Naive thymus-derived CD8-positive, alpha-beta T cell (primary cell): Measurements from ENCODE around the gene LYST. TPM values are rescaled to one million over a fixed set of nuclear protein-coding genes. Genes with fewer than 3 reads are reported as not detected.
"Not testable (repeated sequence)": the region's sequence is repeated elsewhere in the genome, so short reads cannot be mapped to it uniquely, and the experiment has no call there.

Source experiments
- ATAC-seq, 2 donors: fragments of 150-1000 bp; cut with Tn5 transposase in 1 of 2; sonication (Bioruptor Pico), chemical (Tn5 transposase) in 1 of 2; 1 replicate in 1 of 2; 2 replicates in 1 of 2; pipeline ENCODE4 v1.10.0; 2021; ENCODE audit warnings: mild to moderate bottlenecking in 2 of 2, moderate library complexity in 2 of 2
- POLR2A ChIA-PET: fragments of 350-600 bp; sonication (Branson Sonifier 250); formaldehyde crosslinking; loops from one replicate; lab custom pipeline; 2021; ENCODE audit warnings: antibody characterized with exemption; lab: Charles Lee
- DNase-seq, 10 donors: peaks; one replicate each; pipeline versions ENCODE4 v3.0.0 to v3.0.0-alpha.2; 2020 to 2022
- H3K27ac Mint-ChIP-seq, 10 donors: one replicate each; pipeline ENCODE4 v1.8.0; 2020 to 2022; ENCODE audit warnings: mild to moderate bottlenecking in 10 of 10, mixed read lengths in 10 of 10, moderate library complexity in 4 of 10, inconsistent platforms in 1 of 10
- H3K27me3 Mint-ChIP-seq, 5 donors: one replicate each; pipeline ENCODE4 v1.8.0; 2021 to 2022; ENCODE audit warnings: mixed read lengths in 5 of 5
- H3K36me3 Mint-ChIP-seq, 3 donors: one replicate each; pipeline ENCODE4 v1.8.0; 2020 to 2022; ENCODE audit warnings: mixed read lengths in 3 of 3, mild to moderate bottlenecking in 2 of 3, inconsistent platforms in 1 of 3
- H3K4me1 Mint-ChIP-seq, 4 donors: one replicate each; pipeline ENCODE4 v1.8.0; 2021 to 2022; ENCODE audit warnings: mixed read lengths in 4 of 4
- H3K4me3 Mint-ChIP-seq, 10 donors: one replicate each; pipeline ENCODE4 v1.8.0; 2020 to 2022; ENCODE audit warnings: mild to moderate bottlenecking in 10 of 10, mixed read lengths in 10 of 10, moderate library complexity in 6 of 10, inconsistent platforms in 1 of 10
- H3K9me3 Mint-ChIP-seq, 9 donors: one replicate each; pipeline ENCODE4 v1.8.0; 2020 to 2022; ENCODE audit warnings: mixed read lengths in 9 of 9, mild to moderate bottlenecking in 3 of 9, inconsistent platforms in 1 of 9, moderate library complexity in 1 of 9
- polyA plus RNA-seq, 3 donors: library from polyadenylated mRNA; unstranded; fragments of 300-500 nt; fragmentation: Illumina TruSeq; gene quantifications; one replicate each; pipeline ENCODE4 v1.2.3, GENCODE V29; 2021
- total RNA-seq, 8 experiments: library from RNA in 2 of 8; stranded (reverse) in 2 of 8; gene quantifications; one replicate each; pipeline ENCODE4 v1.2.3 and lab custom pipeline; 2021 to 2026

LYST gene
- total and polyA plus RNA-seq, 5 experiments from 2014 or later, result 6.4 to 27.2 (median 10.9) TPM

GRCh38 chr1:235642011-235642942 is 224.4 kb downstream of the LYST start:
- peak in 9 of 10 donors; percentile 33 to 77 (median 51) for DNase-seq
- POLR2A ChIA-PET, result interaction anchor here (1.1 kb wide), 1 partner anchor 16 kb away, joined by 5 read pairs; no protein-coding TSS in a partner anchor
- Mint-ChIP-seq H3K36me3 (peaks cover 0 to 2% (median 0%) of the 10 kb centered on the region in 3 donors), H3K4me1 (peaks cover 16 to 26% (median 23%) of the 10 kb centered on the region in 4 donors), H3K27ac (peak overlapping the region; percentile 82 to 95 (median 89)), H3K9me3 (no peaks in the 10 kb centered on the region), H3K4me3 (peak overlapping the region; percentile 74 to 88 (median 80)), H3K27me3 (peaks cover 10 to 31% (median 26%) of the 10 kb centered on the region in 5 donors)
- peak; percentile 88 to 89 for ATAC-seq

GRCh38 chr1:235640580-235640979 is 226.1 kb downstream of the LYST start:
- H3K36me3 Mint-ChIP-seq, result no peaks in the 10 kb centered on the region
- POLR2A ChIA-PET, result no interaction called here
- ATAC-seq (no peak), DNase-seq (no peak)
- no peak overlapping the region for H3K27ac Mint-ChIP-seq
- H3K27me3 Mint-ChIP-seq, result peaks cover 4 to 16% (median 12%) of the 10 kb centered on the region in 5 donors
- H3K4me1 Mint-ChIP-seq, result peaks cover 16 to 25% (median 22%) of the 10 kb centered on the region in 4 donors
- no peaks in the 10 kb centered on the region for H3K9me3 Mint-ChIP-seq
- peak overlapping the region in 1 of 10 donors; percentile 26 for H3K4me3 Mint-ChIP-seq

GRCh38 chr1:235639226-235640205 is 227.2 kb downstream of the LYST start:
- Mint-ChIP-seq H3K9me3 (no peaks in the 10 kb centered on the region), H3K27me3 (peaks cover 1 to 13% (median 7%) of the 10 kb centered on the region in 5 donors), H3K4me1 (peaks cover 16 to 25% (median 22%) of the 10 kb centered on the region in 4 donors), H3K36me3 (no peaks in the 10 kb centered on the region), H3K4me3 (no peak overlapping the region), H3K27ac (peak overlapping the region in 3 of 10 donors; percentile 15 to 34 (median 19))
- no peak for DNase-seq
- POLR2A ChIA-PET, result interaction anchor here (0.7 kb wide), 1 partner anchor 10 kb away, joined by 3 read pairs; no protein-coding TSS in a partner anchor
- no peak for ATAC-seq

- POLR2A ChIA-PET, H3K4me3 Mint-ChIP-seq, H3K36me3 Mint-ChIP-seq, H3K27ac Mint-ChIP-seq, ATAC-seq, DNase-seq, H3K9me3 Mint-ChIP-seq: not testable (repeated sequence)
- Mint-ChIP-seq H3K4me1 (peaks cover 16 to 23% (median 22%) of the 10 kb centered on the region in 4 donors), H3K27me3 (peaks cover 0 to 15% (median 3%) of the 10 kb centered on the region in 5 donors)
Observed at GRCh38 chr1:235638612-235639011, 228.1 kb downstream of the LYST start.

GRCh38 chr1:235637756-235638534 is 228.8 kb downstream of the LYST start:
- H3K9me3 Mint-ChIP-seq, result no peaks in the 10 kb centered on the region
- peaks cover 10 to 18% (median 16%) of the 10 kb centered on the region in 4 donors for H3K4me1 Mint-ChIP-seq
- POLR2A ChIA-PET, result interaction anchor here (0.7 kb wide), 1 partner anchor 644 kb away, joined by 5 read pairs; no protein-coding TSS in a partner anchor
- no peak overlapping the region for H3K27ac Mint-ChIP-seq
- peaks cover 0 to 10% (median 1%) of the 10 kb centered on the region in 5 donors for H3K27me3 Mint-ChIP-seq
- no peaks in the 10 kb centered on the region for H3K36me3 Mint-ChIP-seq
- H3K4me3 Mint-ChIP-seq, result no peak overlapping the region
- ATAC-seq (no peak), DNase-seq (no peak)

- no peak overlapping the region for H3K4me3 Mint-ChIP-seq
- H3K27ac Mint-ChIP-seq, result peak overlapping the region in 1 of 10 donors; percentile 18
- ATAC-seq (no peak), DNase-seq (no peak)
- H3K27me3 Mint-ChIP-seq, result peaks cover 0 to 8% (median 1%) of the 10 kb centered on the region in 5 donors
- H3K9me3 Mint-ChIP-seq, result no peaks in the 10 kb centered on the region
- H3K36me3 Mint-ChIP-seq, result no peaks in the 10 kb centered on the region
- POLR2A ChIA-PET, result no interaction called here
- H3K4me1 Mint-ChIP-seq, result peaks cover 0 to 10% (median 2%) of the 10 kb centered on the region in 4 donors
Observed at GRCh38 chr1:235635938-235636662, 230.6 kb downstream of the LYST start.

- peak overlapping the region in 1 of 10 donors; percentile 41 for H3K4me3 Mint-ChIP-seq
- no peaks in the 10 kb centered on the region for H3K9me3 Mint-ChIP-seq
- DNase-seq (no peak), ATAC-seq (no peak)
- H3K36me3 Mint-ChIP-seq, result no peaks in the 10 kb centered on the region
- POLR2A ChIA-PET, result no interaction called here
- H3K27me3 Mint-ChIP-seq, result peaks cover 0 to 10% (median 3%) of the 10 kb centered on the region in 5 donors
- H3K4me1 Mint-ChIP-seq, result peaks cover 0 to 7% (median 0%) of the 10 kb centered on the region in 4 donors
- H3K27ac Mint-ChIP-seq, result peak overlapping the region in 2 of 10 donors; percentile 37 to 55
Observed at GRCh38 chr1:235632506-235633401, 234.0 kb downstream of the LYST start.

- POLR2A ChIA-PET, result no interaction called here
- H3K4me3 Mint-ChIP-seq, result no peak overlapping the region
- no peaks in the 10 kb centered on the region for H3K9me3 Mint-ChIP-seq
- H3K27me3 Mint-ChIP-seq, result peaks cover 0 to 13% (median 3%) of the 10 kb centered on the region in 5 donors
- H3K27ac Mint-ChIP-seq, result no peak overlapping the region
- no peak for ATAC-seq
- H3K36me3 Mint-ChIP-seq, result no peaks in the 10 kb centered on the region
- H3K4me1 Mint-ChIP-seq, result peaks cover 0 to 7% (median 0%) of the 10 kb centered on the region in 4 donors
- DNase-seq, result no peak
Observed at GRCh38 chr1:235631816-235632215, 234.9 kb downstream of the LYST start.

- peaks cover 0 to 7% (median 1%) of the 10 kb centered on the region in 4 donors for H3K4me1 Mint-ChIP-seq
- H3K27ac Mint-ChIP-seq, result no peak overlapping the region
- H3K4me3 Mint-ChIP-seq, result no peak overlapping the region
- peaks cover 6 to 14% (median 7%) of the 10 kb centered on the region in 5 donors for H3K27me3 Mint-ChIP-seq
- POLR2A ChIA-PET, result no interaction called here
- H3K9me3 Mint-ChIP-seq, result no peaks in the 10 kb centered on the region
- ATAC-seq, result no peak
- H3K36me3 Mint-ChIP-seq, result no peaks in the 10 kb centered on the region
- DNase-seq, result no peak
Observed at GRCh38 chr1:235628316-235629005, 238.2 kb downstream of the LYST start.

- no peaks in the 10 kb centered on the region for H3K9me3 Mint-ChIP-seq
- H3K27ac Mint-ChIP-seq, result no peak overlapping the region
- no peak for DNase-seq
- peaks cover 0 to 3% (median 0%) of the 10 kb centered on the region in 4 donors for H3K4me1 Mint-ChIP-seq
- peaks cover 7 to 14% (median 11%) of the 10 kb centered on the region in 5 donors for H3K27me3 Mint-ChIP-seq
- no peak for ATAC-seq
- POLR2A ChIA-PET, result no interaction called here
- H3K36me3 Mint-ChIP-seq, result no peaks in the 10 kb centered on the region
- H3K4me3 Mint-ChIP-seq, result no peak overlapping the region
Observed at GRCh38 chr1:235625831-235626230, 240.9 kb downstream of the LYST start.
